Measurements from ENCODE around the gene CTXN1.

The CTXN1 gene

DNA sequence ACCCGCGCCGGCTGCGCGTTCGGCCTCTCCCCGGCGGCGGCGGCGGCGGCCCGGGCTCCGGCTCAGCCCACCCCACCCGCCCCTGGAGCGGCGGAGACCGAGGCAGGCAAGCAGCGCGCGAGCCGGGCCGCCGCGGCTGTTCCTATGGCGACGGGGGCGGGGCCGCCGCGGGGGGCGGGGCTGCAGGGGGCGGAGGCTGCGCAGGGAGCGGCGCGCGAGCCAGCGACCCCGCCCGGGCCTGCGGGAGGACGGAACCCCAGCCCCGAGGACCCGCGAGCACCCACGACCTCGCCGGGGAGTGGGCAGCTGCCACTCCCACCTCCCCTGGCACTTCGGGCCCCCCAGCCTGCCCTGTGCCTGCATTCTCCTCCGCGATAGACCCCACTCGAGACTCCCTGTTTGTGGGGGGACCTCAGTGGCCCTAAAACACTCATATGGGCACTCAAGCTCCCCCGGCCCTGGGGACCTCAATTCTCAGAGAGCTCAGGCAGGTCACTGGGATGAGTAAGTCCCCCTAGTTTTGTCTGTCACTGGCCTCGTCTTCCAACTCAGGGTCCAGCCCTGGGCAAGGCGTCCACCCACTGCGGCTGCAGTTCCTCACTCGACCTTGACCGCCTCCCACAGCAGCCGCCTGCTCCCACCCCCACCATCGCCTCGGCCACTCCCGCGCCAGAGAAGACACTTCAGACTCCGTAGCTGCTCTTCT lies at the start of gene CTXN1:
CTXN1 (minus strand) TSS at position 115 of the 706 bp plus-strand sequence. CDS start 597 bp downstream, outside the sequence.
- H3K4me1 Mint-ChIP-seq (ENCODE audit: low read depth) = peaks cover 19% of the 10 kb centered on the region
- H3K9me3 Mint-ChIP-seq (ENCODE audit: low read depth) = no peaks in the 10 kb centered on the region
- H3K36me3 Mint-ChIP-seq = peaks cover 3% of the 10 kb centered on the region
- H3K27ac Mint-ChIP-seq = no peak within 1 kb of the TSS
- H3K4me3 Mint-ChIP-seq = peak within 1 kb of the TSS; percentile 78
- no peaks in the 10 kb centered on the region for H3K27me3 Mint-ChIP-seq

DNA sequence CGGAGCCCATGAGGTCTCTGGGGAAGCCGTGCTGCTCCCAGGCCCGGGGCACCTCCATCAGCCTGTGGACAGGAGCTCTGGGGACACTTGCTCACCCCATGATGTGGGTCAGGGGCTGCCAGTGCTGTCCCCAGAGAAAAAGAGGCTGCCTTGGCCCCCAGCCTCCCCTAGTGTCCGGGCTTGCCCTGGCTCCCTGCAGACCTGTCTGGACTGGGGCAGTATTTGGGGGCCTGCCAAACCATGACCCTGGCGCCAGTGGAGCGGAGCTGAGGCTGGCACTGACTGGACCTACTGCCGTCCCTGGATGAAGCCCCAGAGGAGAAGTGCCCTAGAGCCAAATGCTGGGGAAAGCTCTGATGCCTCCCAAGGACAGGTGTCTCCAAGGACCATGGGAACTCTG lies 49.1 kb upstream of the CTXN1 start:
- H3K9me3 Mint-ChIP-seq (ENCODE audit: low read depth) = no peaks in the 10 kb centered on the region
- no peaks in the 10 kb centered on the region for H3K4me1 Mint-ChIP-seq (ENCODE audit: low read depth)
- no peaks in the 10 kb centered on the region for H3K36me3 Mint-ChIP-seq
- H3K27ac Mint-ChIP-seq = no peak overlapping the region
- no peaks in the 10 kb centered on the region for H3K27me3 Mint-ChIP-seq
- no peak overlapping the region for H3K4me3 Mint-ChIP-seq

DNA sequence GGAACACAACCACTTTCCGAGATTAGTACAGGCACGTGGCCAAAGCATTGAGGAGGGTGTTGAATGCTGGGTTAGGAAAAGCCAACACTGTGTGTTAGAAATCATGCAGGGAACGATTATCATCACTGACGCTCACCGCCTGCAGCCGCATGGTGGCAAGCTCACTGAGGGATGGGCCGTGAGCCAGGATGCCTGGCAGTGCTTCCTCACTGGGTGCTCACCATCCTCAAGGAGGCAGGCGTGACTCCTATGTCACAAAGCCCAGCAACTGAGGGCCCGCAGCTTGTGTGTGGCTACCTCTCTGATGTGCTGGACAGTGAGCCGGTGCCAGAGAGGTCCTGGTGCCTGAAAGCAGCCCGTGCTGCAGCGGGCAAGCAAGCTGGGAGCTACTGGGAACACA lies 47.9 kb upstream of the CTXN1 start:
- Mint-ChIP-seq H3K4me3 (no peak overlapping the region), H3K27me3 (no peaks in the 10 kb centered on the region), H3K4me1 (ENCODE audit: low read depth) (no peaks in the 10 kb centered on the region), H3K36me3 (no peaks in the 10 kb centered on the region), H3K27ac (peak overlapping the region; percentile 16), H3K9me3 (ENCODE audit: low read depth) (no peaks in the 10 kb centered on the region)

DNA sequence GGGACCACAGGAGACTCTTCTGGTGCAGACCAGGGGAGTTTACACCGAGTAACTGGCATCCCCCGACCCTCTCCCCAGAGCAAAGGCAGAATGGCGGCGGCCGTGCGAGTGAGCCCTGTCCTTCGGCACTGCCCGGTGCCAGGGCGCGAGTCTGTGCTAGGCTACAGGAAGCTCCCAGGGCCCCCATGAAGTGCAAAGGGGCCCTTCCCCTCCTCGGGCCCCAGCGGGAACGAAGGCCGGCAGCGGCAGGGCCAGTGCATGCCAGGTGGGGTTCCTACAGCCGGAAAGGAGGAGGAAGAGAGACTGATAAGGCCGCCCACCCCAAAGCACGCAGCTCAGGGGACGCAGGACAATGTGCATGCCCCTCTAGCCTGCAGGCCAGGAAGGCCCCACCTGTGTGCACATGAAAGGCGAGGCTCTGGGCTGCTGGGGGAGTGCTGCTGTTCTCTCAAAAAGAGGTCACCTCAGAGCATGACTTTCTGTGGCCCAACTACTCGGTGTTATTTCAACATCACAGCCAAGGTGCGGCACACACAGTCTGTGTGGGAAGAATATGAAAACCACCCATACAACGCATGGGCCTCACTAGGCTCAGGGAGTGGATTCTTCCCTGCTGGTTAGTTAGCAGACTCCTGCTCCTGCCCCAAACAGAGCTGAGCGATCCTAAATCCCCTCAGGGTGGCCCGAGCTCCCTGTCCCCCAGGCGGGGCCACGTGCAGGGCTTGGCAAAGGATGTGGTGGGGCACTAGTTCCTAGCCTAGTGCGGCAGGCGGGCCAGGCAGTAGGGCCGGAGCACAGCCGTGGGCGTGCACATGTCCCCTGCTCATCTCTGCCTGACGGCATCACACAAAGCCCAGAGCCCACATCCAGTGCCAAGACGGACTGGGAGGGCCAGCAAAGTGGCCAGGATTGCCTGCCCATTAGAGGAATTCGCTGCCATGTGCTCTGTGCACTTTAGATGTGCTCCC lies 45.9 kb upstream of the CTXN1 start:
- no peaks in the 10 kb centered on the region for H3K36me3 Mint-ChIP-seq
- H3K4me3 Mint-ChIP-seq = no peak overlapping the region
- H3K27ac Mint-ChIP-seq = no peak overlapping the region
- H3K27me3 Mint-ChIP-seq = no peaks in the 10 kb centered on the region
- no peaks in the 10 kb centered on the region for H3K4me1 Mint-ChIP-seq (ENCODE audit: low read depth)
- no peaks in the 10 kb centered on the region for H3K9me3 Mint-ChIP-seq (ENCODE audit: low read depth)

DNA sequence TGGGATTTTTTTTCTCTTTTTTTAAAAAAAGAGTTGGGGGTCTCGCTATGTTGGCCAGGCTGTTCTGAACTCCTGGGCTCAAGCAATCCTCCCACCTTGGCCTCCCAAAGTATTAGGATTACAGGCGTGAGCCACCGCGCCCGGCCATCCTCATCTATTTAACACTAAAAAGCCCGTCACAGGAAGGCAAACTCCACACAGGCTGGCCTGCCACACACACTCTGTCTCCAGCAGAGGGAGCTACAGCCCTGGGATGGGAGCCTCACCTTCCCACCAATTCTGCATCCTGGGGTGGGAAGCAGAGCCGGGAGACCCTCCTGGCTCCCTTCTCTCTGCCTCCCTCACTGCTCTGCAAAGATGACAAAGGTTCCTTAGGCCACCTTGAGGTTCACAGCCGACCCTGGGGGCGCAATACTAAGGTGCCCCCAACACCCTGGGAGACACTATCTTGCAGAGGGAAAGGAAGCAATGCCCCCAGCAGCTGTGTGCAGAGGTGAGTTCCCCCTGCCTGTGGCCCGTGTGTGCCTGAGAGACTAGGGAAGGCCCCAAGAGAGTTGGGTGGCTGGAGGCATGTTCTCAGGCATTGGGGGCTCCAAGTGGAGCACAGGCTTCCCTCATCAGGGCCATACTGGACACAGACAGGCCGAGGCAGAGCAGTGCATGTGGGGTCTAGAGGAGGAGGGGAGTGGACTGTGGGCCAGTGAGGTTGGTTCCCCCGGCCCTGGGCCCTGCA lies 44.9 kb upstream of the CTXN1 start:
- no peaks in the 10 kb centered on the region for H3K27me3 Mint-ChIP-seq
- H3K9me3 Mint-ChIP-seq (ENCODE audit: low read depth) = no peaks in the 10 kb centered on the region
- no peaks in the 10 kb centered on the region for H3K36me3 Mint-ChIP-seq
- no peaks in the 10 kb centered on the region for H3K4me1 Mint-ChIP-seq (ENCODE audit: low read depth)
- H3K4me3 Mint-ChIP-seq = no peak overlapping the region
- no peak overlapping the region for H3K27ac Mint-ChIP-seq

DNA sequence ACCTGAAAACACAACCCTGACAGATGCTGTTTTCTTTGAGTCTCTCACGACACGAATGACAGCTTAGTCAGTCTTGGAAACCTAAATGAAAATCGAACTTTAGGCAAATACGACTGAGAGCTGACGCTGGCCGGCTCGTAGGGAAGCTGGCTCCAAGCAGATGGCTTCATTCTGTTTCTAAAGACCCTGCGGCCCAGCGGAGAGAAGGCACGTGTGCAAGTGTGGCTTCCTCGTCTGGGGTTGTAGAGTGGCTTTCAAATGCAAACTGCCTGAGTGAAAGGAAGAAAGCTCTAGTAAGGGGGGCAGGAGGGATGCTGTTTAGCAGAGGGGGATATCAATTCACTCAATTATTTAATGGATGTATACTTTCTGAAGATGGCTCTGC lies 43.6 kb upstream of the CTXN1 start:
- no peak overlapping the region for H3K4me3 Mint-ChIP-seq
- no peaks in the 10 kb centered on the region for H3K4me1 Mint-ChIP-seq (ENCODE audit: low read depth)
- H3K36me3 Mint-ChIP-seq = no peaks in the 10 kb centered on the region
- H3K27ac Mint-ChIP-seq = no peak overlapping the region
- no peaks in the 10 kb centered on the region for H3K27me3 Mint-ChIP-seq
- no peaks in the 10 kb centered on the region for H3K9me3 Mint-ChIP-seq (ENCODE audit: low read depth)

DNA sequence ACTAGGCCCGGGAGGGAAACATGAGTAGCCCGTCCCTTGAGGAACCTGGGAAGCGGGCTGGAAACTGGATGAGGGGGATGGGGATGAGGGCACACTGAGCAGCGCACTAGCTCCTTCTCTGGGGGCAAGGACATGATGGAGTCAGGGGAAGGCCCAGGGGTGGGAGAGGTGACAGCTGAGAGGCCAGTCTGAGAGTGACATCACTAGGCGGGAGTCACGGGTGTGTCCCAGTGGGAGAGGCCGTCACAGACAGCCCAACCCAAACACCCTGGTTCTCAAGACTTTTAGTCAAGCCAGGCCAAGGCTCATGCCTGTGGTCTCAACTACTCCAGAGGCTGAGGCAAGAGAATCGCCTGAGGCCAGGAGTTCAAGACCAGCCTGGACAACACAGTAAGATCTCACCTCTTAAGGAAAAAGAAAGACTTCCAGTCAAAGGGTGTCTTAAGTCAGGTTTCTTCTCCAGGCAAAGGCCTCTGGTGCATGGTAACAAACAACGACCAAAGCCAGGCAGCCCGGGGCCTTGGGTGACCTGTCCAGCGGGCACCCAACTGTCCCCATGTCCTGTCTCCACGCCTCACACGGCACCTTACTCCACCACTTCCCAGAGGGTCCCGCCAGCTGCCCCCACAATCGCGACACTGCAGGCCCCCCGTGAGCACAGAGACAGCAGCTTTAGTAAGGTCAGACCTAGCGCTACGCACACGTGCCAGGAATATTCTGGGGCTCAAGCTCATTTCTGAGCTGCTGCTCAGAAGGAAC lies 43.0 kb upstream of the CTXN1 start:
- no peak overlapping the region for H3K27ac Mint-ChIP-seq

DNA sequence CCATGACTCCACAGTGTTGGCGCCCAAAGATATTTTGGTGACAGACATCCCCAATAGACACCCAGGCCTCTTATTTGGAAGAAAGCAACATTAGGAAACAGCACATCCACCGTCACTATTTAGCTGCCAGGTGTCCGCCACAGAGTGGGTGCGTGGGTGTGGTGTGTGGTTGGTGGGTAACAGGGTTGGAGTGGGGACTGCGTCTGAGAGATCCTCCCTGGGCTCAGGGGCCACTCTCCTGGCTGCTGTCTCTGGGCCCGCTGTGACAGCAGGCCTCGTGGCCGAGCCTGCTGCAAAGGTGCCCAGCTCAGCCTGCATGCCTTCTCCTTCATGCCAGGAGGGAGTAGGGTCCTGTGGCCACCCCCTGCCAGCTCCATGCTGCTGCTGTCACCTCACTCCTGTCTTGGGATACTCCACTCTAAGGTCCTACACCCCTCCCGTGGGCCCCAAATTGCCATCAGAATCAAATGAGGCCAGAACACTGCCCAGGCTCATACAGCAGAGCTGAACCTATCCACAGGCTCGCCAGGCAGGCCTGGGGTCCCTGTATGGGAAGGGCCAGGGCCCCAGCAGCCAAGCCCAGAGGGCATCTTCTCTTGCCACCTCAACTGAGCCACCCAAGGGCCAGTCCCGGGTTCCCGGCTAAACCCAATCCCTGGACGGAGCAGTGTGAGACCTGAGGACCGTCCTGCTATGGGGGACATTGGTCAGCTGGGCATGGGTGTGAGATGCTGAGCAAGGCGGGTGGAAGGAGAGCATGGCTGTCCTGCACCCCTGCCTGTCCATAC lies 42.3 kb upstream of the CTXN1 start:
- no peak overlapping the region for H3K4me3 Mint-ChIP-seq
- no peak overlapping the region for H3K27ac Mint-ChIP-seq
- H3K36me3 Mint-ChIP-seq = no peaks in the 10 kb centered on the region
- H3K9me3 Mint-ChIP-seq (ENCODE audit: low read depth) = no peaks in the 10 kb centered on the region
- no peaks in the 10 kb centered on the region for H3K4me1 Mint-ChIP-seq (ENCODE audit: low read depth)
- no peaks in the 10 kb centered on the region for H3K27me3 Mint-ChIP-seq

More for the DNA sequence above, 43.0 kb upstream of the CTXN1 start:
- no peaks in the 10 kb centered on the region for H3K27me3 Mint-ChIP-seq
- H3K4me3 Mint-ChIP-seq = no peak overlapping the region
- H3K36me3 Mint-ChIP-seq = no peaks in the 10 kb centered on the region
- H3K9me3 Mint-ChIP-seq (ENCODE audit: low read depth) = no peaks in the 10 kb centered on the region
- no peaks in the 10 kb centered on the region for H3K4me1 Mint-ChIP-seq (ENCODE audit: low read depth)

DNA sequence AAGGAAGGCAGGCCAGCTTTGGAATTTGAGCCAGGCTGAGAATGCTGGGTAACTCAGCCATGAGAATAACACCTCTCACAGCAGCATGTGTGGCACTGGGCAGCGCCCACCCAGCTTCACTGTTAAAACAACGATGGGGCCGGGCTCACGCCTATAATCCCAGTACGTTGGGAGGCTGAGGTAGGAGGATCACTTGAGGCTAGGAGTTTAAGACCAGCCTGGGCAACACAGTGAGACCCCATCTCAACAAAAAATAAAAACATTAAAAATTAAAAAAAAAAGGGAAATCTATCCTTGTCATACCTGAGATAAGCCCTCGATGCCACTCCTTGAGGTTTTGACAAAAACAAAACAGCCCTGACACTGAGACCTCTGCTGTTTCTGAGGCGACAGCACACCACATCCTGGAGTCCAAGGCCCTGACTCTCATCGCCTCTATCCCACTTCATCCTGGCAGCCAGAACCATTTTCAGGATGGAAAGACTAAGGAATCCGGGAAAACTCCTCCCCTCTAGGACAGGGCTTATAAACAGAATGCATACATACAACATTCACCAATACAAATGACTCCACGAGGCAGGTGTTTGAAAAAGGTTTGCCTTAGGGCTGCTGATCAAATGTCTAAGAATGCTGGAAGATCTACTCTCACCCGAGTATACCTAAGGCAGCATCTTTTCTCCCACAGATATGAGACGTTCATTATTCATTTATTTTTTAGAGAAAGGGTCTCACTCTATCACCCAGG lies 40.2 kb upstream of the CTXN1 start:
- H3K27me3 Mint-ChIP-seq = no peaks in the 10 kb centered on the region

DNA sequence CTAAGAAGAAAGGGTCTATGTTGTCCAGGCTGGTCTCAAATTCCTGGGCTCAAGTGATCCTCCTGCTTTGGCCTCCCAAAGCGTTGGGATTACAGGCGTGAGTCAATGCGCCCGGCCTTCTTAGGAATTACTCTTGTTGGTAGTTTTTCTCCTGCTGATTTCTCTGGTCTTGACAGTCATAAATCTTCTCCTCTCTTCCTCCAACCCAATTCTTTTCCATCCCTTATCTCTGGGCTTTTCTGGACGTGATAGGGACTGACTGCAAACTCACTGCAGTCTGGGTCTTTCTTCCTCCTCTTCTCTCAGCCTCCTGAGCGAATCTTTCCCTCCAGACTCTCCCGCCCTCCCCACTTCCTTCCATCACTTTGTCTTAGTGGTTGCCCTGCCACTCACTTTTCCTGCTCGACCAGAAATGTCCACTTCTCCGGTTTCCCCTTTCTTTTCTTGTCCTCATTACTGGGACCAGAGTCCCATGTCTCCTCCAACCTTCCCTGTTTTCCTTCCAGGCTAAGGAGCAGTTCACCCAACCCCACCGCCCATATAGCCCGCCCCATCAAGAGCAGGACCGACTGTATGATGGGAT lies 39.4 kb upstream of the CTXN1 start:
- no peaks in the 10 kb centered on the region for H3K27me3 Mint-ChIP-seq
- H3K27ac Mint-ChIP-seq = peak overlapping the region; percentile 29
- no peaks in the 10 kb centered on the region for H3K36me3 Mint-ChIP-seq
- no peaks in the 10 kb centered on the region for H3K9me3 Mint-ChIP-seq (ENCODE audit: low read depth)
- no peaks in the 10 kb centered on the region for H3K4me1 Mint-ChIP-seq (ENCODE audit: low read depth)
- H3K4me3 Mint-ChIP-seq = no peak overlapping the region

More for the DNA sequence above, 40.2 kb upstream of the CTXN1 start:
- H3K4me3 Mint-ChIP-seq = no peak overlapping the region
- H3K36me3 Mint-ChIP-seq = no peaks in the 10 kb centered on the region
- H3K27ac Mint-ChIP-seq = no peak overlapping the region
- no peaks in the 10 kb centered on the region for H3K4me1 Mint-ChIP-seq (ENCODE audit: low read depth)
- H3K9me3 Mint-ChIP-seq (ENCODE audit: low read depth) = no peaks in the 10 kb centered on the region

DNA sequence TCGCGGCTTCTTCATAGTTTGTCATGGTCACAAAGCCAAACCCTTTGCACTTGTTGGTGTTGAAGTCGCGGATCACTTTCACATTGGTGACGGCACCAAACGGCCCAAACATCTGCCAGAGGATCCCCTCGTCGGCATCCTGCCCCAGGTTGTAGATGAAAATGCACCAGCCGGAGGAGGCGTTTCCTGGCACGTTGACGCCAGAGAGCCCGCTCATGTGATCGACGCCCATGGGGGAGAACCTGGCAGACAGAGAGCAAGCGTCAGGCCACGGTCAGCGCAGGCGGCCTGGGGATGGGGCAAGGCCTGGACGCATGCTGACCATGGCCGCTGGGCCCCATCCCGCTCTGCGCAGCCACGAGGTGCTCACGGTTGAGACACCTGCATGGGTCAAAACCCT lies 37.6 kb upstream of the CTXN1 start:
- H3K4me3 Mint-ChIP-seq = no peak overlapping the region
- no peaks in the 10 kb centered on the region for H3K36me3 Mint-ChIP-seq
- no peaks in the 10 kb centered on the region for H3K9me3 Mint-ChIP-seq (ENCODE audit: low read depth)
- H3K27ac Mint-ChIP-seq = no peak overlapping the region
- H3K27me3 Mint-ChIP-seq = no peaks in the 10 kb centered on the region
- H3K4me1 Mint-ChIP-seq (ENCODE audit: low read depth) = no peaks in the 10 kb centered on the region

DNA sequence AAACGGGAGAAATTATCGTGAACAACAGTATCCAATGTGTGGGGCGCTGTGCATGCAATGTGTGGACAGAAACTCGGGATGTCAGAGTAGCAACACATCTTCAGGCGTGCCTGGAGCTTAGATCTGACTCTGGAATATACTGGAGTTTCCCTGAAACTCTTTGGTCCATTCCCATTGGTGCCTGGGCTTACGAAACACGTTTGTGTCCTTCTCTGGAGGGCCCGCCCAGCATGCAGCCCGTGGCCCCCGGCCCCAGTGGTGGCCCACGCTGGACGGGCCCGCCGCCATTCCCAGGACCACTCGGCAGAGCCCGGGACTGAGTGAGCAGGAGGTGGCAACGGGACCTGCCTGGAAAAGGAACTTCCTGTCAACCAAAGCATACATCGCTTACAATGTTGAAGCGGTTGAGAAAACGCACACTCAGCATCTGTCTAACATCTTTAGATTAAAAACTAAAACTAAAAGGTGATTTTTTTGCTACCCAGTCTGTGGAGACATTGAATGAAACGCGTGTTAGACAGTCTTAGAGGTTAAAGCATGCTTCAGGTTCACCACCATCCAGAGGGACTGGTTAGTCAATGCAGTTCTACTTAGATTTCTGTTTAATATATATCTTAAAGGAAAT lies 36.8 kb upstream of the CTXN1 start:
- H3K36me3 Mint-ChIP-seq = no peaks in the 10 kb centered on the region
- H3K4me3 Mint-ChIP-seq = no peak overlapping the region
- H3K4me1 Mint-ChIP-seq (ENCODE audit: low read depth) = no peaks in the 10 kb centered on the region
- no peaks in the 10 kb centered on the region for H3K27me3 Mint-ChIP-seq
- H3K9me3 Mint-ChIP-seq (ENCODE audit: low read depth) = no peaks in the 10 kb centered on the region
- no peak overlapping the region for H3K27ac Mint-ChIP-seq
